CD4-positive, CD25-positive, alpha-beta regulatory T cell (primary cell): Measurements from ENCODE around the gene FAM13B. TPM values are rescaled to one million over a fixed set of nuclear protein-coding genes. Genes with fewer than 3 reads are reported as not detected.

Source experiments
- ATAC-seq, 2 donors: fragments of 150-1000 bp; cut with Tn5 transposase; one replicate each; pipeline ENCODE4 v1.10.0; 2021; ENCODE audit warnings: low read depth in 2 of 2, moderate number of reproducible peaks in 2 of 2, moderate library complexity in 1 of 2
- DNase-seq, 3 donors: peaks; one replicate each; pipeline versions ENCODE4 v3.0.0 to v3.0.0-alpha.2; 2012 to 2022; ENCODE audit warnings: mixed read lengths in 1 of 3
- H3K27ac ChIP-seq: one replicate; pipeline ENCODE4 v1.7.0; 2013; ENCODE audit warnings: mild to moderate bottlenecking, low read length; ENCODE audit not compliant: insufficient read depth, poor library complexity, severe bottlenecking
- H3K27me3 ChIP-seq: one replicate; pipeline ENCODE4 v1.7.0; 2013; ENCODE audit warnings: low read length; ENCODE audit not compliant: control insufficient read depth, insufficient read depth
- H3K36me3 ChIP-seq: one replicate; pipeline ENCODE4 v1.7.0; 2013; ENCODE audit warnings: mild to moderate bottlenecking, low read length, moderate library complexity; ENCODE audit not compliant: control insufficient read depth, insufficient read depth
- H3K4me1 ChIP-seq: 2 replicates; pipeline ENCODE4 v1.7.0; 2013; ENCODE audit warnings: mild to moderate bottlenecking, low read length; ENCODE audit not compliant: insufficient read depth, control insufficient read depth, poor library complexity, severe bottlenecking
- H3K4me3 ChIP-seq: one replicate; pipeline ENCODE4 v1.7.0; 2013; ENCODE audit warnings: low read depth, mild to moderate bottlenecking, low read length, moderate library complexity
- H3K9me3 ChIP-seq, 2 experiments: 1 replicate in 1 of 2; 2 replicates in 1 of 2; pipeline ENCODE4 v1.7.0; 2013; ENCODE audit warnings: low read length in 2 of 2, mild to moderate bottlenecking in 1 of 2, moderate library complexity in 1 of 2; ENCODE audit not compliant: control insufficient read depth in 2 of 2
- H3K27ac Mint-ChIP-seq, 3 donors: one replicate each; pipeline ENCODE4 v1.8.0; 2020 to 2022; ENCODE audit warnings: mild to moderate bottlenecking in 3 of 3, mixed read lengths in 3 of 3, moderate library complexity in 2 of 3
- H3K27me3 Mint-ChIP-seq: one replicate; pipeline ENCODE4 v1.8.0; 2022; ENCODE audit warnings: mild to moderate bottlenecking, mixed read lengths
- H3K36me3 Mint-ChIP-seq: one replicate; pipeline ENCODE4 v1.8.0; 2020; ENCODE audit warnings: mixed read lengths
- H3K4me1 Mint-ChIP-seq, 4 donors: one replicate each; pipeline ENCODE4 v1.8.0; 2020 to 2022; ENCODE audit warnings: mixed read lengths in 4 of 4, mild to moderate bottlenecking in 1 of 4
- H3K4me3 Mint-ChIP-seq, 4 donors: one replicate each; pipeline ENCODE4 v1.8.0; 2020 to 2022; ENCODE audit warnings: mild to moderate bottlenecking in 4 of 4, mixed read lengths in 4 of 4, moderate library complexity in 3 of 4
- H3K9me3 Mint-ChIP-seq, 7 donors: one replicate each; pipeline ENCODE4 v1.8.0; 2020 to 2022; ENCODE audit warnings: mixed read lengths in 7 of 7, mild to moderate bottlenecking in 3 of 7, moderate library complexity in 2 of 7
- polyA plus RNA-seq, 4 donors: library from polyadenylated mRNA; unstranded; fragments of 300-500 nt; fragmentation: Illumina TruSeq; gene quantifications; one replicate each; pipeline ENCODE4 v1.2.3, GENCODE V29; 2021
- total RNA-seq: library from RNA; stranded (reverse); gene quantifications from one replicate; pipeline ENCODE4 v1.2.3, GENCODE V29; 2022

FAM13B gene
- total and polyA plus RNA-seq, 5 donors from 2014 or later, result 18.3 to 65.8 (median 20.3) TPM

- no peak overlapping the region for H3K27ac ChIP-seq
- no peak overlapping the region for H3K27ac Mint-ChIP-seq
- DNase-seq (no peak), ATAC-seq (no peak)
- peaks cover 4 to 29% (median 12%) of the 10 kb centered on the region in 4 donors for H3K4me1 Mint-ChIP-seq
- peaks cover 5% of the 10 kb centered on the region for H3K27me3 Mint-ChIP-seq
- H3K27me3 ChIP-seq, result no peaks in the 10 kb centered on the region
- no peak overlapping the region for H3K4me3 ChIP-seq
- peaks cover 7% of the 10 kb centered on the region for H3K4me1 ChIP-seq
- no peaks in the 10 kb centered on the region for H3K9me3 Mint-ChIP-seq
- H3K36me3 Mint-ChIP-seq, result no peaks in the 10 kb centered on the region
- no peaks in the 10 kb centered on the region for H3K9me3 ChIP-seq
- peak overlapping the region in 1 of 4 donors; percentile 33 for H3K4me3 Mint-ChIP-seq
- H3K36me3 ChIP-seq, result no peaks in the 10 kb centered on the region
Observed at GRCh38 chr5:137890845-137891244, 142.0 kb downstream of the FAM13B start.

- H3K4me1 Mint-ChIP-seq, result peaks cover 4 to 29% (median 12%) of the 10 kb centered on the region in 4 donors
- H3K9me3 Mint-ChIP-seq, result no peaks in the 10 kb centered on the region
- H3K4me3 Mint-ChIP-seq, result peak within 1 kb of the TSS; percentile 88 to 95 (median 92)
- Histone ChIP-seq H3K4me1 (peaks cover 7% of the 10 kb centered on the region), H3K4me3 (peak within 1 kb of the TSS; percentile 91), H3K27ac (peak within 1 kb of the TSS; percentile 75), H3K36me3 (no peaks in the 10 kb centered on the region), H3K27me3 (no peaks in the 10 kb centered on the region), H3K9me3 (no peaks in the 10 kb centered on the region)
- ATAC-seq (peak; percentile 98), DNase-seq (peak; percentile 67 to 92 (median 77))
- no peaks in the 10 kb centered on the region for H3K36me3 Mint-ChIP-seq
- peaks cover 5% of the 10 kb centered on the region for H3K27me3 Mint-ChIP-seq
- peak within 1 kb of the TSS; percentile 87 to 97 (median 97) for H3K27ac Mint-ChIP-seq
Observed at GRCh38 chr5:137888863-137889759, 143.8 kb downstream of the FAM13B start, which contains the start of gene PKD2L2. Gene PKD2L2, plus strand, starts transcription at chr5:137889457. Its CDS starts 35 bp downstream, at chr5:137889492.

- H3K36me3 Mint-ChIP-seq, result no peaks in the 10 kb centered on the region
- peak overlapping the region; percentile 88 to 95 (median 92) for H3K4me3 Mint-ChIP-seq
- Histone ChIP-seq H3K36me3 (no peaks in the 10 kb centered on the region), H3K4me3 (peak overlapping the region; percentile 91), H3K27me3 (no peaks in the 10 kb centered on the region), H3K27ac (peak overlapping the region; percentile 75), H3K4me1 (peaks cover 7% of the 10 kb centered on the region), H3K9me3 (no peaks in the 10 kb centered on the region)
- ATAC-seq, result no peak
- peaks cover 4 to 29% (median 12%) of the 10 kb centered on the region in 4 donors for H3K4me1 Mint-ChIP-seq
- no peak for DNase-seq
- peaks cover 5% of the 10 kb centered on the region for H3K27me3 Mint-ChIP-seq
- H3K9me3 Mint-ChIP-seq, result no peaks in the 10 kb centered on the region
- H3K27ac Mint-ChIP-seq, result peak overlapping the region; percentile 87 to 97 (median 97)
Observed at GRCh38 chr5:137888466-137888862, 144.4 kb downstream of the FAM13B start.

Other genes starting within 250 kb of the FAM13B start
- not detected for gene MYOT, start 165.2 kb downstream of the FAM13B start, total RNA-seq
- under 1 TPM in 2 of 4 donors, not detected in 2; 0.37 to 0.64 TPM for gene MYOT, start 165.2 kb downstream of the FAM13B start, polyA plus RNA-seq
- gene PKD2L2, start 143.6 kb downstream of the FAM13B start, total RNA-seq, result not detected
- under 1 TPM; 0.22 to 0.60 (median 0.53) TPM for gene PKD2L2, start 143.6 kb downstream of the FAM13B start, polyA plus RNA-seq
- gene WNT8A, start 51.0 kb upstream of the FAM13B start, total RNA-seq, result not detected
- not detected for gene WNT8A, start 51.0 kb upstream of the FAM13B start, polyA plus RNA-seq
- gene NME5, start 106.3 kb upstream of the FAM13B start, total RNA-seq, result not detected
- gene NME5, start 106.3 kb upstream of the FAM13B start, polyA plus RNA-seq, result not detected
- 20.9 TPM for gene BRD8, start 145.6 kb upstream of the FAM13B start, total RNA-seq
- 10 to 100 TPM; 19.5 to 32.9 (median 21.4) TPM for gene BRD8, start 145.6 kb upstream of the FAM13B start, polyA plus RNA-seq
- 0.91 TPM for gene KIF20A, start 146.0 kb upstream of the FAM13B start, total RNA-seq
- gene KIF20A, start 146.0 kb upstream of the FAM13B start, polyA plus RNA-seq, result 1 to 10 TPM in 1 of 4 donors, under 1 TPM in 3; 0.29 to 1.1 (median 0.45) TPM
- 19.4 TPM for gene CDC23, start 180.2 kb upstream of the FAM13B start, total RNA-seq
- 10 to 100 TPM; 14.7 to 28.5 (median 24.4) TPM for gene CDC23, start 180.2 kb upstream of the FAM13B start, polyA plus RNA-seq
- gene GFRA3, start 241.5 kb upstream of the FAM13B start, total RNA-seq, result not detected
- not detected for gene GFRA3, start 241.5 kb upstream of the FAM13B start, polyA plus RNA-seq